CD1c-positive myeloid dendritic cell (primary cell): ENCODE measurements around the gene VTI1A.
"Not testable (repeated sequence)": the region's sequence is repeated elsewhere in the genome, so short reads cannot be mapped to it uniquely, and the experiment has no call there.

Experiments
- DNase-seq: peaks from one replicate; pipeline ENCODE4 v3.0.0-alpha.2; 2016; ENCODE audit errors: extremely low spot score

Gene VTI1A

GRCh38 chr10:112446855-112447619 is at the start of gene VTI1A, which contains the start of gene ZDHHC6:
Gene VTI1A (plus strand): TSS chr10:112447215. CDS start chr10:112447374, 159 bp downstream.
Gene ZDHHC6 (minus strand): TSS chr10:112446914. CDS start chr10:112445436, 1,478 bp downstream.
- peak; percentile 91 for DNase-seq

- no peak for DNase-seq
These were observed 49.4 kb upstream of the VTI1A start for GRCh38 chr10:112397592-112397991.

- no peak for DNase-seq
These were observed 44.1 kb upstream of the VTI1A start for GRCh38 chr10:112402917-112403316.

GRCh38 chr10:112404617-112405016 is 42.4 kb upstream of the VTI1A start:
- no peak for DNase-seq

- not testable (repeated sequence) for DNase-seq
These were observed 40.2 kb upstream of the VTI1A start for GRCh38 chr10:112406806-112407205.

GRCh38 chr10:112407696-112408095 is 39.3 kb upstream of the VTI1A start:
- no peak for DNase-seq

- no peak for DNase-seq
These were observed 37.7 kb upstream of the VTI1A start for GRCh38 chr10:112409299-112409698.

- DNase-seq, result no peak
These were observed 37.3 kb upstream of the VTI1A start for GRCh38 chr10:112409755-112410154.

- no peak for DNase-seq
These were observed 34.3 kb upstream of the VTI1A start for GRCh38 chr10:112412696-112413095.

GRCh38 chr10:112421731-112422130 is 25.3 kb upstream of the VTI1A start:
- no peak for DNase-seq

- no peak for DNase-seq
These were observed 22.4 kb upstream of the VTI1A start for GRCh38 chr10:112424651-112425050.

- peak; percentile 42 for DNase-seq
These were observed 20.9 kb upstream of the VTI1A start for GRCh38 chr10:112426111-112426510.

GRCh38 chr10:112429147-112429546 is 17.9 kb upstream of the VTI1A start:
- no peak for DNase-seq

- no peak for DNase-seq
These were observed 17.3 kb upstream of the VTI1A start for GRCh38 chr10:112429654-112430230.

- no peak for DNase-seq
These were observed 13.9 kb upstream of the VTI1A start for GRCh38 chr10:112433136-112433535.

GRCh38 chr10:112434988-112435619 is 11.9 kb upstream of the VTI1A start:
- DNase-seq, result peak; percentile 52

GRCh38 chr10:112438356-112438755 is 8.7 kb upstream of the VTI1A start:
- no peak for DNase-seq

GRCh38 chr10:112441520-112441919 is 5.5 kb upstream of the VTI1A start:
- DNase-seq, result no peak

GRCh38 chr10:112442063-112442462 is 5.0 kb upstream of the VTI1A start:
- no peak for DNase-seq

GRCh38 chr10:112446055-112446854 is 760 bp upstream of the VTI1A start:
- DNase-seq, result peak; percentile 40

- DNase-seq, result no peak
These were observed 559 bp downstream of the VTI1A start for GRCh38 chr10:112447620-112447928.

GRCh38 chr10:112448888-112449287 is 1.9 kb downstream of the VTI1A start:
- DNase-seq, result peak; percentile 67
